ENCODE results near the gene PTPRG. TPM values are rescaled to one million over a fixed set of nuclear protein-coding genes. Genes with fewer than 3 reads are reported as not detected.

PTPRG gene
- total RNA-seq, 3 donors from 2014 or later (not counting 1 experiment from before 2014, with no cell fraction given): 1.0 to 2.9 (median 2.5) TPM

DNA sequence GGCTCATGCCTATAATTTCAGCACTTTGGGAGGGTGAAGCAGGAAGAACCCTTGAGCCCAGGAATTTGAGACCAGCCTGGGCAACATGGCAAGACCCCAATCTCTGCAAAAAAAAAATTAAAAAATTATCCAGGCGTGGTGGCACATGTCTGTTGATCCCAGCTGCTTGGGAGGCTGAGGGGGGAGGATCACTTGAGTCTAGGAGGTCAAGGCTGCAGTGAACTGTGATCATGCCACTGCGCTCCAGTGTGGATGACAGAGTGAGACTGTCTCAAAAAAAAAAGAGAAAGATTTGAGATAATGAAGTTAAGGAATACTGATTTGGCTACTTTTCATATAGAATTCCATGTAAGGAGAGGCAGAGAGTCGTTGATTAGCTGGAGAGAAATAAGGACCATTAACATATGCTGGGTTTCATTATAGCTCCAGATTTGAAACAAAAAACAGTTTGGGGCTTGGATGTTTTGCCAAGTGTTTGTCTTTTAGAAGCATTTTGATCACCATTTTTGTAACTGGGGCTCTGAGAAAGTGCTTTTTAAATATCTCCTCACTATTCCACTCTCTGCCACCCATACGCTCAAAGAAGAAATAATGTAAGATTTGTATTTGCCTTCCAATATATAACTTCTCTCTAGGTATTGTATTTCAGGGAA, 597.8 kb downstream of the PTPRG start:
- Mint-ChIP-seq H3K27ac (no peak overlapping the region), H3K4me3 (no peak overlapping the region), H3K36me3 (no peaks in the 10 kb centered on the region), H3K9me3 (peaks cover 0 to 6% of the 10 kb centered on the region in 2 donors), H3K4me1 (no peaks in the 10 kb centered on the region), H3K27me3 (ENCODE audit: low read depth in 2 of 2) (no peaks in the 10 kb centered on the region)
- H3K27me3 ChIP-seq (ENCODE audit: control insufficient read depth, insufficient read depth, low read length): no peaks in the 10 kb centered on the region
- TF ChIP-seq, protein P1, sequence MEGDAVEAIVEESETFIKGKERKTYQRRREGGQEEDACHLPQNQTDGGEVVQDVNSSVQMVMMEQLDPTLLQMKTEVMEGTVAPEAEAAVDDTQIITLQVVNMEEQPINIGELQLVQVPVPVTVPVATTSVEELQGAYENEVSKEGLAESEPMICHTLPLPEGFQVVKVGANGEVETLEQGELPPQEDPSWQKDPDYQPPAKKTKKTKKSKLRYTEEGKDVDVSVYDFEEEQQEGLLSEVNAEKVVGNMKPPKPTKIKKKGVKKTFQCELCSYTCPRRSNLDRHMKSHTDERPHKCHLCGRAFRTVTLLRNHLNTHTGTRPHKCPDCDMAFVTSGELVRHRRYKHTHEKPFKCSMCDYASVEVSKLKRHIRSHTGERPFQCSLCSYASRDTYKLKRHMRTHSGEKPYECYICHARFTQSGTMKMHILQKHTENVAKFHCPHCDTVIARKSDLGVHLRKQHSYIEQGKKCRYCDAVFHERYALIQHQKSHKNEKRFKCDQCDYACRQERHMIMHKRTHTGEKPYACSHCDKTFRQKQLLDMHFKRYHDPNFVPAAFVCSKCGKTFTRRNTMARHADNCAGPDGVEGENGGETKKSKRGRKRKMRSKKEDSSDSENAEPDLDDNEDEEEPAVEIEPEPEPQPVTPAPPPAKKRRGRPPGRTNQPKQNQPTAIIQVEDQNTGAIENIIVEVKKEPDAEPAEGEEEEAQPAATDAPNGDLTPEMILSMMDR (IDR thresholded peaks at IDR 0.05): no peak
- no peaks in the 10 kb centered on the region for H3K4me1 ChIP-seq (ENCODE audit: control insufficient read depth, insufficient read depth, low read length)
- H3K9me3 ChIP-seq (ENCODE audit: control insufficient read depth, insufficient read depth, low read length): no peaks in the 10 kb centered on the region
- H3K27ac ChIP-seq (ENCODE audit: low read length): no peak overlapping the region
- WGBS (ENCODE audit: insufficient coverage): 80% methylated on average over 3 of the region's 4 CpGs
- no peak for DNase-seq
- no peak for ATAC-seq
- intact Hi-C loops (cut with micrococcal nuclease): no loop called here
- no peak overlapping the region for H3K4me3 ChIP-seq (ENCODE audit: low read length)
- no peaks in the 10 kb centered on the region for H3K36me3 ChIP-seq (ENCODE audit: control insufficient read depth, insufficient read depth, low read length)

DNA sequence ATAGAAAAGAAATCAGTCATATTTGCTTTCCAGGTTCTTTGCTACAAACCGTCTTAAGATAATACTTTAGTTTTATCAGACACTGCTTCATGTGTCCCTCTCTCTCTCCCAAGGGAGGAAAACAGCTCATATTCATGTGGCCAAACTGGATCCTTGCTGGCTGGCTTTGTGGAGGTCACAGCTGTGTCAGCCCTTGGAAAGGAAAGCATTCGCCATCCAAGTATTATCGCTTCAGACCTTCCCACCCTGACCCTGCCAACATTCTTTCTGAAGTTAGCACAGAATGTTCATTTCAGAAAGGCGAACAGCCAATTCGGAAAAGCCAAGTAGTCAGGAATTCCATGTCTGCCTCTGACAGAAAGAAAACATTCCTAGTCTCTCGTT, 598.3 kb downstream of the PTPRG start:
- no peak overlapping the region for H3K27ac Mint-ChIP-seq
- no peak overlapping the region for H3K4me3 Mint-ChIP-seq
- ATAC-seq (no peak), DNase-seq (no peak)
- H3K36me3 Mint-ChIP-seq: no peaks in the 10 kb centered on the region
- H3K27ac ChIP-seq (ENCODE audit: low read length): no peak overlapping the region
- H3K36me3 ChIP-seq (ENCODE audit: control insufficient read depth, insufficient read depth, low read length): no peaks in the 10 kb centered on the region
- H3K9me3 Mint-ChIP-seq: peaks cover 0 to 6% of the 10 kb centered on the region in 2 donors
- 89% methylated on average over 6 of the region's 6 CpGs for WGBS (ENCODE audit: insufficient coverage)
- H3K27me3 Mint-ChIP-seq (ENCODE audit: low read depth in 2 of 2): no peaks in the 10 kb centered on the region
- H3K4me1 ChIP-seq (ENCODE audit: control insufficient read depth, insufficient read depth, low read length): no peaks in the 10 kb centered on the region
- no peaks in the 10 kb centered on the region for H3K27me3 ChIP-seq (ENCODE audit: control insufficient read depth, insufficient read depth, low read length)
- no peak overlapping the region for H3K4me3 ChIP-seq (ENCODE audit: low read length)
- H3K4me1 Mint-ChIP-seq: no peaks in the 10 kb centered on the region
- intact Hi-C loops (cut with micrococcal nuclease): no loop called here
- TF ChIP-seq, protein P1 (IDR thresholded peaks at IDR 0.05): no peak
- H3K9me3 ChIP-seq (ENCODE audit: control insufficient read depth, insufficient read depth, low read length): no peaks in the 10 kb centered on the region

DNA sequence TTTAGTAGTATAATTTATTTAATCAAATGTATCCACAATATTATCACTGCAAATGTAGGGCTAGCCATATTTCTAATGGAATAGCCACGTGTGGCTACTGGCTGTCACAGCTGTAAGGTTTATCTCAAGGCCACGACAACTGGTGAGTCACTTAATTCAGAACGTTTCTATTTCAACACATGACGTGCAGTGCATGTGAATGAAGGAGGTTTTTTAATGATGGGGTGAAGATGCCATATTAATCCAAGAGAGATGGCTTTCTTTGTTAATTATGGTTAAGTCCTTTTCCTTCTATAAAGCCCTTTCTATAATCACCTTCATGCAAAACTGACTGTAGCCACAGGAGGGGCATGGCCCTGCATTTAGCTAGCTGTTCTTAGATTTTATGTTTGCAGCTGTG, 600.0 kb downstream of the PTPRG start:
- H3K36me3 ChIP-seq (ENCODE audit: control insufficient read depth, insufficient read depth, low read length): no peaks in the 10 kb centered on the region
- ATAC-seq: no peak
- TF ChIP-seq, protein P1 (IDR thresholded peaks at IDR 0.05): no peak
- no peaks in the 10 kb centered on the region for H3K4me1 Mint-ChIP-seq
- H3K27ac Mint-ChIP-seq: no peak overlapping the region
- H3K4me1 ChIP-seq (ENCODE audit: control insufficient read depth, insufficient read depth, low read length): no peaks in the 10 kb centered on the region
- no peaks in the 10 kb centered on the region for H3K27me3 Mint-ChIP-seq (ENCODE audit: low read depth in 2 of 2)
- H3K9me3 Mint-ChIP-seq: peaks cover 0 to 6% of the 10 kb centered on the region in 2 donors
- no peak overlapping the region for H3K27ac ChIP-seq (ENCODE audit: low read length)
- no peak for DNase-seq
- WGBS (ENCODE audit: insufficient coverage): 88% methylated on average over 4 of the region's 4 CpGs
- H3K4me3 Mint-ChIP-seq: no peak overlapping the region
- no peak overlapping the region for H3K4me3 ChIP-seq (ENCODE audit: low read length)
- no peaks in the 10 kb centered on the region for H3K9me3 ChIP-seq (ENCODE audit: control insufficient read depth, insufficient read depth, low read length)
- no peaks in the 10 kb centered on the region for H3K36me3 Mint-ChIP-seq
- intact Hi-C loops (cut with micrococcal nuclease): no loop called here
- H3K27me3 ChIP-seq (ENCODE audit: control insufficient read depth, insufficient read depth, low read length): no peaks in the 10 kb centered on the region

DNA sequence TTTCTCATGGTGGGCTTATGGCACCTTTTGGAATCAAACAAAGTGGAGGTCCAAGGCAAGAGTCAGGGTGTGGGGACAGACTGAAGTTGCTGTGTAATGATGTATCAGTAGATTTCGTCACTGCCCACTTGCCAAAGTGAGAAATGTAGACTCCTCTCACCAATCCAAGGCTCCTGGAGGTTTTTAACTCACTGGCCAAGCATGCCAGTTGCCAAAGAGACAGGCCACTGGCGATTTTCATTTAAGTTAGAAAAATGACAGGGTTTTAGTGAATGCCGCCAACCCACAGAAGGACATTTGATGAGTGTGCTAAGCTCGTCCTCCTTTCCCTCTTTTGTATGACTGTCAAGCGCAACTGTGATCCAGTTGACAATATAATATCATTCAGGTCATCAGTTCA, 602.8 kb downstream of the PTPRG start:
- Histone ChIP-seq H3K9me3 (ENCODE audit: control insufficient read depth, insufficient read depth, low read length) (no peaks in the 10 kb centered on the region), H3K27me3 (ENCODE audit: control insufficient read depth, insufficient read depth, low read length) (no peaks in the 10 kb centered on the region), H3K36me3 (ENCODE audit: control insufficient read depth, insufficient read depth, low read length) (no peaks in the 10 kb centered on the region), H3K4me1 (ENCODE audit: control insufficient read depth, insufficient read depth, low read length) (no peaks in the 10 kb centered on the region), H3K27ac (ENCODE audit: low read length) (no peak overlapping the region), H3K4me3 (ENCODE audit: low read length) (no peak overlapping the region)
- intact Hi-C loops (cut with micrococcal nuclease): no loop called here
- WGBS (ENCODE audit: insufficient coverage): 87% methylated on average over 5 of the region's 5 CpGs
- H3K36me3 Mint-ChIP-seq: no peaks in the 10 kb centered on the region
- H3K4me1 Mint-ChIP-seq: no peaks in the 10 kb centered on the region
- ATAC-seq (no peak), DNase-seq (no peak)
- TF ChIP-seq, protein P1 (IDR thresholded peaks at IDR 0.05): no peak
- H3K9me3 Mint-ChIP-seq: peaks cover 0 to 3% of the 10 kb centered on the region in 2 donors
- no peaks in the 10 kb centered on the region for H3K27me3 Mint-ChIP-seq (ENCODE audit: low read depth in 2 of 2)
- H3K27ac Mint-ChIP-seq: no peak overlapping the region
- no peak overlapping the region for H3K4me3 Mint-ChIP-seq

Measured in natural killer cell (primary cell).